Right cardiac atrium (tissue), 5 donors: ENCODE data around the gene FLAD1. TPM values are rescaled to one million over a fixed set of nuclear protein-coding genes. Genes with fewer than 3 reads are reported as not detected.
A peak's percentile ranks its signal among the peaks of the same experiment; 100 is the strongest.

Source experiments
- ATAC-seq, 2 donors: fragments of 200-7000 bp; cut with Tn5 transposase; one replicate each; pipeline versions ENCODE4 v1.8.0 to v1.9.1; 2020; ENCODE audit warnings: moderate library complexity in 2 of 2, mild to moderate bottlenecking in 1 of 2
- DNase-seq, 3 donors: peaks; one replicate each; pipeline ENCODE4 v3.0.0-alpha.2; 2020
- H3K27ac ChIP-seq: one replicate; pipeline ENCODE4 v1.5.1; 2013; ENCODE audit warnings: mild to moderate bottlenecking, low read length, control low read depth, moderate library complexity
- H3K27me3 ChIP-seq: one replicate; pipeline ENCODE4 v1.6.1; 2013; ENCODE audit not compliant: control insufficient read depth, insufficient read depth
- H3K4me1 ChIP-seq: one replicate; pipeline ENCODE4 v1.6.1; 2013; ENCODE audit warnings: low read length; ENCODE audit not compliant: control insufficient read depth, insufficient read depth
- H3K4me3 ChIP-seq: one replicate; pipeline ENCODE4 v1.5.1; 2013; ENCODE audit warnings: low read length, control low read depth
- H3K9me3 ChIP-seq: one replicate; pipeline ENCODE4 v1.6.1; 2013; ENCODE audit warnings: low read length; ENCODE audit not compliant: control insufficient read depth
- WGBS: extraction: QIAGEN DNeasy Blood & Tissue Kit; methylation state at CpG from one replicate; pipeline ENCODE4 v1.1.7; 2013; 5-methylcytosine and 5-hydroxymethylcytosine counted together
- intact Hi-C, 4 donors: fragments of 100-400 bp; cut with DNase I; formaldehyde crosslinking; loops; one replicate each; pipeline versions ENCODE4 v1.11.0 to v1.14.0; 2022 to 2023
- polyA plus RNA-seq: library from polyadenylated mRNA; stranded (reverse); fragments of 200-250 nt; gene quantifications from one replicate; pipeline ENCODE4 v1.2.3, GENCODE V29; 2013
- total RNA-seq, 4 donors: library from RNA; stranded (reverse); fragmentation: NEBNext Ultra II Directional; extraction: Animal tissue kit (Norgen Biotek cat#: 25700); gene quantifications; one replicate each; pipeline ENCODE4 v1.2.1, GENCODE V29; 2021
- donor health status: healthy with polysubstance abuse.
- donor health status: DM: no; HTN: yes; CAD: no.
- donor health status: DM: no; HTN: no; CAD: no.
- donor health status: DM: no; HTN: yes; CAD: no; lungs with severe emphysema.
- donor health status: DM: yes; HTN: yes; CAD: no.

The FLAD1 gene
- total and polyA plus RNA-seq, 5 donors, result 22.8 to 32.7 (median 25.3) TPM

- intact Hi-C loops, result no loop called here
- H3K4me1 ChIP-seq, result peaks cover 21% of the 10 kb centered on the region
- WGBS, result 43% methylated on average over 2 of the region's 2 CpGs
- H3K4me3 ChIP-seq, result no peak overlapping the region
- no peaks in the 10 kb centered on the region for H3K9me3 ChIP-seq
- peak overlapping the region; percentile 75 for H3K27ac ChIP-seq
- H3K27me3 ChIP-seq, result no peaks in the 10 kb centered on the region
- ATAC-seq (no peak), DNase-seq (peak in 1 of 3 donors; percentile 59)
Observed at GRCh38 chr1:155006601-155007101, 23.5 kb downstream of the FLAD1 start.

- H3K27ac ChIP-seq, result peak overlapping the region; percentile 18
- H3K27me3 ChIP-seq, result no peaks in the 10 kb centered on the region
- peaks cover 25% of the 10 kb centered on the region for H3K4me1 ChIP-seq
- ATAC-seq (peak; percentile 5 to 7), DNase-seq (peak; percentile 62 to 91 (median 78))
- no peaks in the 10 kb centered on the region for H3K9me3 ChIP-seq
- intact Hi-C loops, result no loop called here
- H3K4me3 ChIP-seq, result no peak overlapping the region
- WGBS, result 56% methylated on average over 6 of the region's 6 CpGs
Observed at GRCh38 chr1:155007251-155007828, 24.2 kb downstream of the FLAD1 start.

GRCh38 chr1:155008015-155008941 is 25.1 kb downstream of the FLAD1 start:
- ATAC-seq, result no peak
- intact Hi-C loops, result no loop called here
- Histone ChIP-seq H3K4me3 (no peak overlapping the region), H3K4me1 (peaks cover 25% of the 10 kb centered on the region), H3K27ac (peak overlapping the region; percentile 9), H3K27me3 (no peaks in the 10 kb centered on the region), H3K9me3 (no peaks in the 10 kb centered on the region)
- WGBS, result 62% methylated on average over 16 of the region's 16 CpGs
- peak in 2 of 3 donors; percentile 79 for DNase-seq

GRCh38 chr1:155009221-155009711 is 26.1 kb downstream of the FLAD1 start:
- WGBS, result 91% methylated on average over 12 of the region's 12 CpGs
- Histone ChIP-seq H3K4me1 (peaks cover 26% of the 10 kb centered on the region), H3K9me3 (no peaks in the 10 kb centered on the region), H3K27me3 (no peaks in the 10 kb centered on the region), H3K4me3 (no peak overlapping the region), H3K27ac (no peak overlapping the region)
- intact Hi-C loops, result no loop called here
- peak in 2 of 3 donors; percentile 53 to 64 for DNase-seq
- no peak for ATAC-seq

- WGBS, result 87% methylated on average over 5 of the region's 5 CpGs
- intact Hi-C loops, result loop anchor here in 1 of 4 donors (10.0 kb wide), 1 partner anchor 45 kb away; the partner anchor contains the start of gene PYGO2
- DNase-seq, result no peak
Observed at GRCh38 chr1:155009742-155010141, 26.6 kb downstream of the FLAD1 start.

GRCh38 chr1:155010211-155010918 is 27.2 kb downstream of the FLAD1 start:
- H3K9me3 ChIP-seq, result no peaks in the 10 kb centered on the region
- DNase-seq, result no peak
- no peak overlapping the region for H3K4me3 ChIP-seq
- intact Hi-C loops, result loop anchor here in 1 of 4 donors (10.0 kb wide), 1 partner anchor 46 kb away; the partner anchor contains the start of gene PYGO2
- H3K27ac ChIP-seq, result no peak overlapping the region
- H3K27me3 ChIP-seq, result no peaks in the 10 kb centered on the region
- ATAC-seq, result no peak
- 49% methylated on average over 11 of the region's 11 CpGs for WGBS
- H3K4me1 ChIP-seq, result peaks cover 19% of the 10 kb centered on the region

More at GRCh38 chr1:155009742-155010141, 26.6 kb downstream of the FLAD1 start:
- Histone ChIP-seq H3K27me3 (no peaks in the 10 kb centered on the region), H3K27ac (no peak overlapping the region), H3K9me3 (no peaks in the 10 kb centered on the region), H3K4me1 (peaks cover 21% of the 10 kb centered on the region), H3K4me3 (no peak overlapping the region)
- no peak for ATAC-seq

GRCh38 chr1:155011004-155011416 is 27.9 kb downstream of the FLAD1 start:
- Histone ChIP-seq H3K4me1 (peaks cover 16% of the 10 kb centered on the region), H3K4me3 (no peak overlapping the region), H3K27ac (no peak overlapping the region), H3K27me3 (no peaks in the 10 kb centered on the region), H3K9me3 (no peaks in the 10 kb centered on the region)
- no peak for DNase-seq
- 78% methylated on average over 5 of the region's 5 CpGs for WGBS
- no peak for ATAC-seq
- intact Hi-C loops, result loop anchor here in 1 of 4 donors (10.0 kb wide), 1 partner anchor 46 kb away; the partner anchor contains the start of gene PYGO2

- peaks cover 11% of the 10 kb centered on the region for H3K4me1 ChIP-seq
- H3K27ac ChIP-seq, result peak overlapping the region; percentile 21
- DNase-seq (no peak), ATAC-seq (peak in 1 of 2 donors; percentile 0)
- 91% methylated on average over 6 of the region's 6 CpGs for WGBS
- no peaks in the 10 kb centered on the region for H3K27me3 ChIP-seq
- intact Hi-C loops, result loop anchor here in 1 of 4 donors (10.0 kb wide), 1 partner anchor 47 kb away; the partner anchor contains the start of gene PYGO2
- no peaks in the 10 kb centered on the region for H3K9me3 ChIP-seq
- H3K4me3 ChIP-seq, result no peak overlapping the region
Observed at GRCh38 chr1:155011437-155012025, 28.4 kb downstream of the FLAD1 start.

GRCh38 chr1:155012026-155012546 is 28.9 kb downstream of the FLAD1 start:
- Histone ChIP-seq H3K4me3 (no peak overlapping the region), H3K27me3 (no peaks in the 10 kb centered on the region), H3K4me1 (peaks cover 9% of the 10 kb centered on the region), H3K27ac (peak overlapping the region; percentile 43), H3K9me3 (no peaks in the 10 kb centered on the region)
- intact Hi-C loops, result loop anchor here in 1 of 4 donors (10.0 kb wide), 1 partner anchor 47 kb away; the partner anchor contains the start of gene PYGO2
- peak; percentile 88 to 92 (median 92) for DNase-seq
- peak; percentile 52 to 60 for ATAC-seq
- WGBS, result 26% methylated on average over 9 of the region's 9 CpGs
